Coronary artery (tissue), 2 donors: ENCODE results near the gene YBX2.

Experiments used
- DNase-seq: peaks from one replicate; pipeline ENCODE4 v3.0.0-alpha.2; 2017; ENCODE audit warnings: low spot score
- H3K27ac ChIP-seq, 2 donors: fragments of 200-600 bp; sonication (generic); one replicate each; pipeline ENCODE4 v1.5.1; 2016 to 2019
- H3K4me3 ChIP-seq: fragments of 200-600 bp; sonication (generic); 2 replicates; pipeline ENCODE4 v1.5.1; 2016; ENCODE audit warnings: mild to moderate bottlenecking, moderate library complexity
- TF ChIP-seq, protein P1 (sequence below): fragments of 200-600 bp; sonication (generic); IDR thresholded peaks from one replicate; pipeline ENCODE4 v1.5.1; 2019; ENCODE audit warnings: antibody characterized with exemption

YBX2 gene

DNA sequence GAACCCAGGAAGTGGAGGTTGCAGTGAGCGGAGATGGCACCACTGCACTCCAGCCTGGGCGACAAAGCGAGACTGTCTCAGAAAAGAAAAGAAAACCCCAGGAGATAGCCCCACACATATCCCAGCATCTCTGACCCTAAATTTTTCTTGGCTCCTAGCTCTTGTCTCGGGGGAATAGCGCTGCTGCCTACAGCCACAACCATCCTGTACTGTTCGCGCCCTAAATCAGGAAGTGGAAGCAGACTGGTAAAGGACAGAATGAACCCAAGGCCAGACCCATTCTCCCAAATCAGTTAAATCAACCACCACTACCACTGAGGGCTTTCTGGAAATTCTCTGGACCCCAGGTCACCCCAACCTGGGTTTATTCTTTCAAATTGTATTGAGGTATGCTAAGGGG, 44.6 kb downstream of the YBX2 start:
- H3K27ac ChIP-seq: no peak overlapping the region
- DNase-seq: no peak
- TF ChIP-seq, protein P1, sequence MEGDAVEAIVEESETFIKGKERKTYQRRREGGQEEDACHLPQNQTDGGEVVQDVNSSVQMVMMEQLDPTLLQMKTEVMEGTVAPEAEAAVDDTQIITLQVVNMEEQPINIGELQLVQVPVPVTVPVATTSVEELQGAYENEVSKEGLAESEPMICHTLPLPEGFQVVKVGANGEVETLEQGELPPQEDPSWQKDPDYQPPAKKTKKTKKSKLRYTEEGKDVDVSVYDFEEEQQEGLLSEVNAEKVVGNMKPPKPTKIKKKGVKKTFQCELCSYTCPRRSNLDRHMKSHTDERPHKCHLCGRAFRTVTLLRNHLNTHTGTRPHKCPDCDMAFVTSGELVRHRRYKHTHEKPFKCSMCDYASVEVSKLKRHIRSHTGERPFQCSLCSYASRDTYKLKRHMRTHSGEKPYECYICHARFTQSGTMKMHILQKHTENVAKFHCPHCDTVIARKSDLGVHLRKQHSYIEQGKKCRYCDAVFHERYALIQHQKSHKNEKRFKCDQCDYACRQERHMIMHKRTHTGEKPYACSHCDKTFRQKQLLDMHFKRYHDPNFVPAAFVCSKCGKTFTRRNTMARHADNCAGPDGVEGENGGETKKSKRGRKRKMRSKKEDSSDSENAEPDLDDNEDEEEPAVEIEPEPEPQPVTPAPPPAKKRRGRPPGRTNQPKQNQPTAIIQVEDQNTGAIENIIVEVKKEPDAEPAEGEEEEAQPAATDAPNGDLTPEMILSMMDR: no peak
- peak overlapping the region; percentile 95 for H3K4me3 ChIP-seq

DNA sequence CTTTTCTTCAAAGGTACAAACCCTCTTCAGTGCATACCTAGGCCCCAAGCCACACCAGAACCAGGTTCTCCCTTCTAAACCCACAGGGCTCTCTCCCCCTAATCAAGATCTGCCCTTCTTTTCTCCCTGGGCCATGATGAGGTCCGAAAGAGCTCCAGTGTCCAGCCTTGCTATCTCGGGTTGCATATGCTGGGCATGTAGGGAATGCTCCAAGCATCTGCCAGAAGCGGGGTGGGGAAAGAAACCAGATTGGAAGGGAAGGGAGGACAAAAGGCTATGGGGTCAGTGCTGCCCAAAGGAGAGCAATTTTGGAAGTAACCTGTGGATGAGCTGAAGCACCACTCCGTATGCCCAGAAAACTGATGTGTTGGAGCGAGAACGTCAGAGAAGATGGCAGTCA, 45.2 kb downstream of the YBX2 start:
- DNase-seq: no peak
- Histone ChIP-seq H3K27ac (no peak overlapping the region), H3K4me3 (no peak overlapping the region)
- TF ChIP-seq, protein P1: no peak

DNA sequence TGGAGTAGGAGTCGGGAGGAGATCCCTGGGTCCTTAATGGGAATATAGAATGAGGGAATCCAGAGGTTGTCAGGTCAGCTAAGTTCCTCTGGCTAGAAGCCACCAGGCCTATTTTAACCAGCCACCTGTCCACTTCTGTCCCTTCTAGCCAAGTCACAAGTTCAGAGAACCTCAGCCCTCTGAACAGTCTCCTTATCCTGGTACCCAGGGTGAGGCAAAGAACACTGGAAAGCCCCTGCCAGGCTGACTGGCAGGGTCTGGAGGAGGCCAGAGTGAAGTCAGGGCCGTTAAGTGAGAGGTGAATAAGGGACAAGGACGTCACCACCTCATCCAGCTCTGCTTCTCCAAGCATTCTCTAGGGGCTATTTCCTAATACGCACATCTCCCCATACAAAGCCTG, 45.6 kb downstream of the YBX2 start:
- H3K4me3 ChIP-seq: no peak overlapping the region
- TF ChIP-seq, protein P1: no peak
- DNase-seq: no peak
- H3K27ac ChIP-seq: no peak overlapping the region

DNA sequence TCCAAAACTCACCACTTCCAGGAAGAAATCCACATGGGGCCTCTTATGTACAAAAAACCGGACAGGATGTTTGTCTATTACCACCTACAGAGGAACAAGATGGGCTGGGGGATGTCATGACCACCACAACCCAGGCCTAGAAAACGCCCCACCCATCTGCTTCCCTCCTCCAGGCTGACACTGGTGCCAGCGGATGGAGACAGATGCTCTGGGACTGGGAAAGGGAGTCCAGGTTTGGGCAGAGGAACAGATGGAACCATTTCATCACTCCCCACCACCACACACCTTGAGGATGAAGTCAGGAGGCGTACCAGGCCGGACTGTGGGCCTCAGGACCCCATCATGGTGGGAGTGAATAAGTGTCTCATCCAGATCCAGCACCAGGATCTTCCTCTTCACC, 47.7 kb downstream of the YBX2 start:
- peak; percentile 65 for DNase-seq
- H3K27ac ChIP-seq: no peak overlapping the region
- H3K4me3 ChIP-seq: no peak overlapping the region
- TF ChIP-seq, protein P1: no peak

DNA sequence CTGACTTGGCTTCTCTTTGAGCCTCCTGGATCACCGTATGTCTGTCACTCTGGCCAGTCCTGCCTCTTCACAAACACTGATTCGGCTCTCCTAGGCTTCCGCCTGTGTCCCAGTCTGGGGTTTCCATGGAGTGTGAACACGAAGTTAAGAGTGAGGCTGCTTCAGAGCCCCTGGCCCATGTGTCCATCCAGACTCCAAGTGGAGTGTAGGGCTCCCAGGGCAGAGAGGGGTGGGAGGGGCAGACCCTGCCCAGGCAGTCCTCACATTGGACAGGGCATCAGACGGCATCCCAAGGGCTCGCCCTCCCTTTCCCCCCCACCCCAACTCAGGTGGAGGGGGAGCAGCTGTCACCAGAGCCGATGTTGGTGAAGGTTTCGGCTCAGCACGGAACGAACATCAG, 50.6 kb downstream of the YBX2 start:
- peak; percentile 68 for DNase-seq
- Histone ChIP-seq H3K27ac (peak overlapping the region; percentile 99 to 100), H3K4me3 (peak overlapping the region; percentile 98)

DNA sequence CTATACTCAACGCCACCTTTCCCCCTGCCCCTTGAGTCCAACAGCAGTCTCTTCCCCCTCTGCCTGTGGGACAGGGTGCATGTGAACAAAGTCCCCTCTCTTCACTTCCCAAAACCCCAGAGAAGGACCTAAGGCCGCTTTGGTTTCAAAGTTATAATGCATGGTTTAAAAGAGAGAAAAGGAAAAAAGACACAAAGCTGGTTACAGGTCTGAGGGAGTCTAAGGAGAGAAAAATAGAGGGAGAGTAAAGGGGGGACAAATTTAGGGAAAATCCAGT, 51.0 kb downstream of the YBX2 start:
- peak overlapping the region; percentile 99 to 100 for H3K27ac ChIP-seq
- TF ChIP-seq, protein P1: no peak
- DNase-seq: no peak
- peak overlapping the region; percentile 98 for H3K4me3 ChIP-seq

DNA sequence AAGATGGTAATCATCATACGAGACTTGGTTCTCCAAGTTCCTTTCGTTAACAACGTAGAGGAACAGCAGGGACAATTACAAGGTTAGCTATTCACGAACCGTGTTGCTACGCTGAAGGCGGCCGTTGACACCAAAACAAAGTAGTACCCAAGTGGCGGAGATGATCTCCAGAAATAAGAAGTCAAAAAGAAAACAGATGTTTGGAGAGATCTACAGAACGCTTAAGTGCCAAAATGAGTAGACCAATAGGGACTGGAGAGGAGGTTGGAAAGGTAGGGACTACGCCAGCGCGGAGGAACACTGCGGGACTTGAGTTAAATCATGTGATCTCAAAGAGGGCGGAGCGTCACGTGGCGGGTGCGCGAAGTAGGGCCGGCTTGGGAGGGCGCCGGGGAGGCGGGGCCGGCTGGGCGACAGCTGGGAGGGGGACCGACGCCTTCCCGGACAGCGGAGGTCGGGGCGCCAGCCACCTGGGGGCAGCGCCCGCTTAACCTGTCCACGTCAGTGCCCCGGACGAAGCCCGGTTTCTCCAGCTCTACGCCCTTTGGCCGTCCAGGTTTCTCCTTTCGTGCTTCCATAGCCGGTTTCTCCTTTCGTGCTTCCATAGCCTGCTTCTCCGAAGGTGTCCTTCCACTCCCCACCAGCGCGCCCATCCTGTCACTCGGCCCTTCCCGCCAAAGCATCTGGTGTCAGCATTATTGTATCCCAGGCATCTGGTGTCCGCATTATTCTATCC, 51.6 kb downstream of the YBX2 start:
- peak; percentile 96 for DNase-seq
- TF ChIP-seq, protein P1: no peak
- peak overlapping the region; percentile 99 to 100 for H3K27ac ChIP-seq
- peak overlapping the region; percentile 98 for H3K4me3 ChIP-seq
